CD4-positive, alpha-beta T cell treated with Interleukin-4 for 1 hour (primary cell): ENCODE results near the gene JPT1.
A peak's percentile ranks its signal among the peaks of the same experiment; 100 is the strongest.

Experiments
- DNase-seq, 2 donors: peaks; one replicate each; pipeline ENCODE4 v3.0.0-alpha.2; 2020 to 2022

Gene JPT1

GRCh38 chr17:75103601-75104554, 50.4 kb downstream of the JPT1 start:
- no peak for DNase-seq

- peak in 1 of 2 donors; percentile 57 for DNase-seq
Measured at GRCh38 chr17:75102385-75102821, 51.9 kb downstream of the JPT1 start.

- DNase-seq = no peak
Measured at GRCh38 chr17:75099881-75100595, 54.3 kb downstream of the JPT1 start.

- no peak for DNase-seq
Measured at GRCh38 chr17:75098861-75099260, 55.5 kb downstream of the JPT1 start.

- DNase-seq = no peak
Measured at GRCh38 chr17:75097865-75098264, 56.4 kb downstream of the JPT1 start.

GRCh38 chr17:75096082-75096625, 58.2 kb downstream of the JPT1 start:
- DNase-seq = peak in 1 of 2 donors; percentile 66

- no peak for DNase-seq
Measured at GRCh38 chr17:75094871-75095399, 59.4 kb downstream of the JPT1 start.

- DNase-seq = no peak
Measured at GRCh38 chr17:75093548-75094158, 60.7 kb downstream of the JPT1 start.

GRCh38 chr17:75091855-75092327, 62.4 kb downstream of the JPT1 start:
- no peak for DNase-seq

GRCh38 chr17:75090871-75091854, 63.1 kb downstream of the JPT1 start:
- DNase-seq = no peak

GRCh38 chr17:75088465-75089417, 65.6 kb downstream of the JPT1 start:
- DNase-seq = peak in 1 of 2 donors; percentile 46

GRCh38 chr17:75087558-75088453, 66.5 kb downstream of the JPT1 start, which contains the start of gene SLC16A5:
Gene SLC16A5, plus strand, starts transcription at chr17:75087954. Its CDS starts 5,683 bp downstream, at chr17:75093637.
- peak; percentile 44 to 72 for DNase-seq

GRCh38 chr17:75087182-75087557, 67.1 kb downstream of the JPT1 start:
- DNase-seq = no peak

- no peak for DNase-seq
Measured at GRCh38 chr17:75086496-75087181, 67.7 kb downstream of the JPT1 start.
